Sigmoid colon (tissue), 7 donors: ENCODE data around the gene GPC3. TPM values are rescaled to one million over a fixed set of nuclear protein-coding genes. Genes with fewer than 3 reads are reported as not detected.

ENCODE experiments used
- DNase-seq: peaks from one replicate; pipeline ENCODE4 v3.0.0-alpha.2; 2019
- H3K27ac ChIP-seq, 4 donors: fragments of 200-600 bp; sonication (generic); one replicate each; pipeline ENCODE4 v1.5.1; 2016 to 2019; ENCODE audit warnings: mild to moderate bottlenecking in 1 of 4
- H3K27me3 ChIP-seq, 3 donors: fragments of 200-600 bp; sonication (generic); one replicate each; pipeline ENCODE4 v1.5.1; 2019; ENCODE audit warnings: mild to moderate bottlenecking in 1 of 3
- H3K36me3 ChIP-seq, 4 donors: fragments of 200-600 bp; sonication (generic); one replicate each; pipeline ENCODE4 v1.5.1; 2016 to 2019
- H3K4me1 ChIP-seq, 4 donors: fragments of 200-600 bp; sonication (generic); one replicate each; pipeline ENCODE4 v1.5.1; 2017 to 2019
- H3K4me3 ChIP-seq, 4 donors: fragments of 200-600 bp; sonication (generic); one replicate each; pipeline ENCODE4 v1.5.1; 2017 to 2019; ENCODE audit warnings: mild to moderate bottlenecking in 2 of 4, moderate library complexity in 1 of 4
- H3K9me3 ChIP-seq, 4 donors: fragments of 200-600 bp in 3 of 4; sonication (generic) in 3 of 4; one replicate each; pipeline versions ENCODE4 v1.5.1 to v1.6.1; 2013 to 2019
- EP300 ChIP-seq, 4 donors: sonication (generic); formaldehyde crosslinking; IDR thresholded peaks; one replicate each; pipeline ENCODE4 v1.6.1; 2017; ENCODE audit warnings: antibody characterized with exemption in 4 of 4
- POLR2A ChIP-seq, 2 donors: fragments of 450-650 bp; IDR thresholded peaks; one replicate each; pipeline ENCODE4 v1.6.1; 2016; ENCODE audit warnings: antibody characterized with exemption in 2 of 2, mild to moderate bottlenecking in 2 of 2, moderate library complexity in 2 of 2
- POLR2AphosphoS5 ChIP-seq, 4 donors: sonication (generic); formaldehyde crosslinking; IDR thresholded peaks; one replicate each; pipeline ENCODE4 v1.6.1; 2017; ENCODE audit warnings: antibody characterized with exemption in 4 of 4
- WGBS, 2 donors: extraction: QIAGEN DNeasy Blood & Tissue Kit; methylation state at CpG; one replicate each; pipeline ENCODE4 v1.1.7; 2013; 5-methylcytosine and 5-hydroxymethylcytosine counted together
- intact Hi-C: fragments of 100-400 bp; cut with DNase I; formaldehyde crosslinking; loops from one replicate; pipeline ENCODE4 v1.15.1; 2023
- polyA plus RNA-seq, 3 donors: library from polyadenylated mRNA; stranded (reverse); fragments of 200-250 nt; gene quantifications; one replicate each; pipeline ENCODE4 v1.2.3, GENCODE V29; 2013
- total RNA-seq, 4 donors: library from RNA; depleted of rRNA; stranded (reverse); fragments of >200 nt; gene quantifications; one replicate each; pipeline ENCODE4 v1.1.0, GENCODE V29; 2016
- TF ChIP-seq, protein P1 (sequence below), 4 experiments: fragments of 450-650 bp in 3 of 4; fragments of 200-600 bp in 1 of 4; IDR thresholded peaks; one replicate each; pipeline ENCODE4 v1.5.1; 2016 to 2019; ENCODE audit warnings: antibody characterized with exemption in 4 of 4, mild to moderate bottlenecking in 3 of 4, moderate library complexity in 2 of 4
- donor health status: healthy with polysubstance abuse.
- donor health status: Bipolar disorder and iron deficiency.
- donor health status: healthy.

GPC3 gene
- total and polyA plus RNA-seq, 7 donors = 0.46 to 31.4 (median 2.7) TPM

DNA sequence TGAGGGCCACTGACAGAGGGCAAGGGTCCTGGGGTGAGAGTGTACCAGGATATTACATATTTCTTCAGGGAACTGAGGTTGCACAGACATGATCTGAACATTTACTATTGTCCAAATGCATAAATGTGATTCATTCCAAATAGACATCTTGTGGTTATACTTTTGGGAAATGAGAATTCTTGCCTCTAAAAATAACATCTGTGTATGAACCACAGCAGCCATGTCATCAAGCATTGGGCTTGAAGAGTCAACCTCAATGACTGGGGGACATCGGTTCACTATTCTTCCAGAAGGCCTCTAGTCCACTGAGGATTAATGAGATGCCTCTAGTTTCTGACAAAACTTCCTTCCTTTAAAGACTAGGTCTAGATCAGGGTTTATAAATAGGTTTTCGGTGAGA is 377.0 kb downstream of the GPC3 start:
- WGBS, 2 donors = 48 to 78% methylated on average over 2 of the region's 2 CpGs
- H3K27me3 ChIP-seq = no peaks in the 10 kb centered on the region
- no peaks in the 10 kb centered on the region for H3K9me3 ChIP-seq
- no peak overlapping the region for H3K27ac ChIP-seq
- no peak for DNase-seq
- peaks cover 0 to 6% (median 0%) of the 10 kb centered on the region in 4 donors for H3K4me1 ChIP-seq
- H3K4me3 ChIP-seq = no peak overlapping the region
- intact Hi-C loops = no loop called here
- no peaks in the 10 kb centered on the region for H3K36me3 ChIP-seq
- TF ChIP-seq, protein P1, sequence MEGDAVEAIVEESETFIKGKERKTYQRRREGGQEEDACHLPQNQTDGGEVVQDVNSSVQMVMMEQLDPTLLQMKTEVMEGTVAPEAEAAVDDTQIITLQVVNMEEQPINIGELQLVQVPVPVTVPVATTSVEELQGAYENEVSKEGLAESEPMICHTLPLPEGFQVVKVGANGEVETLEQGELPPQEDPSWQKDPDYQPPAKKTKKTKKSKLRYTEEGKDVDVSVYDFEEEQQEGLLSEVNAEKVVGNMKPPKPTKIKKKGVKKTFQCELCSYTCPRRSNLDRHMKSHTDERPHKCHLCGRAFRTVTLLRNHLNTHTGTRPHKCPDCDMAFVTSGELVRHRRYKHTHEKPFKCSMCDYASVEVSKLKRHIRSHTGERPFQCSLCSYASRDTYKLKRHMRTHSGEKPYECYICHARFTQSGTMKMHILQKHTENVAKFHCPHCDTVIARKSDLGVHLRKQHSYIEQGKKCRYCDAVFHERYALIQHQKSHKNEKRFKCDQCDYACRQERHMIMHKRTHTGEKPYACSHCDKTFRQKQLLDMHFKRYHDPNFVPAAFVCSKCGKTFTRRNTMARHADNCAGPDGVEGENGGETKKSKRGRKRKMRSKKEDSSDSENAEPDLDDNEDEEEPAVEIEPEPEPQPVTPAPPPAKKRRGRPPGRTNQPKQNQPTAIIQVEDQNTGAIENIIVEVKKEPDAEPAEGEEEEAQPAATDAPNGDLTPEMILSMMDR (IDR thresholded peaks at IDR 0.05) = no peak
- TF ChIP-seq POLR2A (IDR thresholded peaks at IDR 0.05) (no peak), EP300 (IDR thresholded peaks at IDR 0.05) (no peak), POLR2AphosphoS5 (IDR thresholded peaks at IDR 0.05) (no peak)

DNA sequence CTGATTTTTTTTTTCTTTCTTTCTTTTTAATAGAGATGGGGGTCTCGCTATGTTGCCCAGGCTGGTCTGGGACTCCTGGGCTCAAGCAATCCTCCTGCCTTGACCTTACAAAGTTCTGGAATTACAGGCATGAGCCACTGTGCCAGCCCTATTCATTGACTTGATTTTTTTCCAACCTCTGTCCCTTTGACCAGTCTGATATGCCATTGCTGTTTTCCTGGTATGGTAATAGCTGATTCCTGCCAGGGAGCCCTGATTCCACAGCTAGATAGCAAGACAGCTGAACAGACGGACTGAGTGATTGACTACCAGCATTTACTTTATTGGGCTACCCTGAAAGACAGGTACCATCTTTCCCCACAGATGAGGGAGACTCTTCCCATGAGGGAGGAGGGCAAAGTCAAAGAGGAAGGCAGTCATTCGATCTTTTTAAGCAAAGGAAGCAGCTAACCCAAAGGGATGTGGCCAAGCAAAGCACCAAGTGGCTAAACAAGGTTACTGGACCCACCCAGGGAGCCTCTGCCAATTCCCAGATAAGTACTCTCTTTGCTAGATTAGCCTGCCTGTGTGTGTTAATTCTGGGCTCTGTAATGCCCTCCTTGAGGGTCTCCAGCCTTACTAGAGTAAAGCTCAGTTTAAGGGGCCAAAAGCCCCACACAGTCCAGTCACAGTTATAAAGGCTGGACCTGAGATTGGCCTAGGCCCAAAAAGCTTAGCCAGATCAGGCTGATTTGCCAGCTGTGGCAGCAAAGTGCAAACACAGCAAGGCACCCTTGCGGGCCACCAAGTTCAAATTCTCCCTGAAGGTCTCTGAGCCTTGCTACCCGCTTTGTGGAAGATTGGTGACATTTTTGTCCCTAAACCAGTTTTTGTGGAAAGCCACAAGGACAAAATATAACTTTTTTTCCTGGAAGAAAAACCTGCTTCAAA is 377.7 kb downstream of the GPC3 start:
- no peaks in the 10 kb centered on the region for H3K27me3 ChIP-seq
- no peak for DNase-seq
- H3K36me3 ChIP-seq = no peaks in the 10 kb centered on the region
- intact Hi-C loops = no loop called here
- no peak overlapping the region for H3K27ac ChIP-seq
- peaks cover 0 to 6% (median 0%) of the 10 kb centered on the region in 4 donors for H3K4me1 ChIP-seq
- 67 to 78% methylated on average over 5 of the region's 5 CpGs for WGBS, 2 donors
- TF ChIP-seq, protein P1 (IDR thresholded peaks at IDR 0.05) = no peak
- TF ChIP-seq POLR2A (IDR thresholded peaks at IDR 0.05) (no peak), EP300 (IDR thresholded peaks at IDR 0.05) (no peak), POLR2AphosphoS5 (IDR thresholded peaks at IDR 0.05) (no peak)
- no peak overlapping the region for H3K4me3 ChIP-seq
- no peaks in the 10 kb centered on the region for H3K9me3 ChIP-seq

DNA sequence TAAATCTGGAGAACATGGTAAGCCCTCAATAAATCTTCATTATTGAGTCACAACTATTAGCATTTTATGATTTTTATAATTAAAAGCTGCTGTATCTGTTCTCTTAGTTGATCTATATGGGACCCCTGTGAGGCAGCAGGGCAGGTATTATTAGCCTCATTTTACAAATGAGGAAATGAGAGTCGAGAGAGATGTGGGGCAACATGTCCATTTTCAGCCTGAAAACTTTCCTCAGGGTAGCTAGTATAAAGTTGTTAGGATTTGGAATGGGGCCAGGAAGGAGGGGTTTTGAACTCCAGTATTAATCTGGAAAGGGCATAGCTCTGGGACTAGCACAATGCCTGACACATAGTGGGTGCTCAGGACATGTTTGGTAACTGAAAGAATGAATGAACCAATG is 378.4 kb downstream of the GPC3 start:
- TF ChIP-seq, protein P1 (IDR thresholded peaks at IDR 0.05) = no peak
- no peak for TF ChIP-seq POLR2AphosphoS5 (IDR thresholded peaks at IDR 0.05)
- Histone ChIP-seq H3K36me3 (no peaks in the 10 kb centered on the region), H3K4me3 (no peak overlapping the region), H3K4me1 (peaks cover 0 to 6% (median 0%) of the 10 kb centered on the region in 4 donors), H3K9me3 (no peaks in the 10 kb centered on the region), H3K27ac (no peak overlapping the region), H3K27me3 (no peaks in the 10 kb centered on the region)
- no peak for DNase-seq
- WGBS, 2 donors = 75 to 91% methylated on average over 1 of the region's 1 CpG
- intact Hi-C loops = no loop called here

DNA sequence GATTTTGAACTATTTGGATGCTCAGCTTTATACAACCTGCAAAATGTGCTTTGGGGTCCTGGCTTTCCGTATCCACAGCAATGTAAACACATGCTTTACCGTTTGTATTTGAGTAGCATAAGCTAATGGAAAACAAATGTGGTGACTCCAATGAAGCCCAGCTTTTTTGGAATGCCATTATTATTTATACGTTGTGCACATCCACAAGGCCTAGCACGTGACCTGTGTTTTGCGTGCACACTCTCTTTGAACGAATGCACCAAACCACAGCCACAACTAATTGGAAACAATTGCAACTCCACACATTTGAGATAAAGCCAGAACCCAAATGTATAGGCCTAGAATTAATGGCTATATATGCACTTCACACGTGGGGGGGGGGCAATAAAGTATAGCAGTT is 380.6 kb downstream of the GPC3 start:
- no peak for DNase-seq
- no peak overlapping the region for H3K4me3 ChIP-seq
- peaks cover 0 to 6% (median 0%) of the 10 kb centered on the region in 4 donors for H3K4me1 ChIP-seq
- no peak overlapping the region for H3K27ac ChIP-seq
- 80 to 81% methylated on average over 7 of the region's 7 CpGs for WGBS, 2 donors
- intact Hi-C loops = no loop called here
- TF ChIP-seq POLR2AphosphoS5 (IDR thresholded peaks at IDR 0.05) (no peak), POLR2A (IDR thresholded peaks at IDR 0.05) (no peak)
- TF ChIP-seq, protein P1 (IDR thresholded peaks at IDR 0.05) = no peak
- H3K36me3 ChIP-seq = no peaks in the 10 kb centered on the region
- H3K9me3 ChIP-seq = no peaks in the 10 kb centered on the region
- no peaks in the 10 kb centered on the region for H3K27me3 ChIP-seq
